ENCODE results near the gene PLEKHA7. TPM values are rescaled to one million over a fixed set of nuclear protein-coding genes. Genes with fewer than 3 reads are reported as not detected.
A peak's percentile ranks its signal among the peaks of the same experiment; 100 is the strongest.

PLEKHA7 gene
- total and polyA plus RNA-seq, 2 of the 13 experiments (the other 11 are each of a cell fraction or from before 2014, with no cell fraction given), result 17.5 to 18.7 TPM

DNA sequence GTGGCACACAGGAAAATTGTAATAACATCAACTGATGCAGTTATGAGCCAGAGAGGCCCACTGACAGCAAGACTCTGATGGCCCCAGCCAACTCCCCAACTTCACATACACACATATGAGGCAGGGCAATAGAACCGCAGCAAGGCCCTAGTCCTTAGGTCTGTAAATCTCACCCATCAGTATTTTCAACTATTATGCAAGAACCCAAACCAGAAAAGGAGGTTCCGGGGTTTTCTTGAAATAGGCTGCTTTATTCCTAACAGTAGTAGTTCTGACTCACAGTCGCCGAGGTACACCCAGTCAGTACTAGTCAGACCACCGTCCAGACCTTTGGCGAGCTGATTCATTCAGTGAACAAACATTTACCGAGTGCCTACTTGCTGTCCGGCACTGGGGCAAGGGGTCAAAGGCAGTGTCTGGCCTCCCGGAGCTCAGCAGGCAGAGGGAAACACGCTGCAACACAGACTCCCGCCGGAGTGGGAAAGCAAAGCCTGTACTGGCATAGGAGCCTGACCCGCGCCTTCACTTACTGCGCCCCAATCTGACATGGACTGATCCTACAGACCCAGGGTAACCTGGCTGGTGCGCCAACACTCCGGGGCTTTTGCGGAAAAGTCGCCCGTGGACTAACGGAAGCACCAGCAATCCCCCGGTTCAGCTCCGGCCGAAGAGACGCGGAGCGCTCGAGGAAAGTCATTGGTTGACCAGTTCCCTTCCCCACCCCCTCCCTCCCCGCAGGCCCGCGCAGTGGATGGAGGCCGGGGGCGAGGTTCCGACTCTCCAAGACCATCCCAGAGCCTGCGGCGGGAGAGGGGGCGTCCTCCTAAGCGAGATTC is 1.3 kb downstream of the PLEKHA7 start (continued):
- TF ChIP-seq, protein P1, sequence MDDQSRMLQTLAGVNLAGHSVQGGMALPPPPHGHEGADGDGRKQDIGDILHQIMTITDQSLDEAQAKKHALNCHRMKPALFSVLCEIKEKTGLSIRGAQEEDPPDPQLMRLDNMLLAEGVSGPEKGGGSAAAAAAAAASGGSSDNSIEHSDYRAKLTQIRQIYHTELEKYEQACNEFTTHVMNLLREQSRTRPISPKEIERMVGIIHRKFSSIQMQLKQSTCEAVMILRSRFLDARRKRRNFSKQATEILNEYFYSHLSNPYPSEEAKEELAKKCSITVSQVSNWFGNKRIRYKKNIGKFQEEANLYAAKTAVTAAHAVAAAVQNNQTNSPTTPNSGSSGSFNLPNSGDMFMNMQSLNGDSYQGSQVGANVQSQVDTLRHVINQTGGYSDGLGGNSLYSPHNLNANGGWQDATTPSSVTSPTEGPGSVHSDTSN (CRISPR knock-in tag; IDR thresholded peaks at IDR 0.05; ENCODE audit: borderline replicate concordance), result no peak
- TF ChIP-seq, protein P2, sequence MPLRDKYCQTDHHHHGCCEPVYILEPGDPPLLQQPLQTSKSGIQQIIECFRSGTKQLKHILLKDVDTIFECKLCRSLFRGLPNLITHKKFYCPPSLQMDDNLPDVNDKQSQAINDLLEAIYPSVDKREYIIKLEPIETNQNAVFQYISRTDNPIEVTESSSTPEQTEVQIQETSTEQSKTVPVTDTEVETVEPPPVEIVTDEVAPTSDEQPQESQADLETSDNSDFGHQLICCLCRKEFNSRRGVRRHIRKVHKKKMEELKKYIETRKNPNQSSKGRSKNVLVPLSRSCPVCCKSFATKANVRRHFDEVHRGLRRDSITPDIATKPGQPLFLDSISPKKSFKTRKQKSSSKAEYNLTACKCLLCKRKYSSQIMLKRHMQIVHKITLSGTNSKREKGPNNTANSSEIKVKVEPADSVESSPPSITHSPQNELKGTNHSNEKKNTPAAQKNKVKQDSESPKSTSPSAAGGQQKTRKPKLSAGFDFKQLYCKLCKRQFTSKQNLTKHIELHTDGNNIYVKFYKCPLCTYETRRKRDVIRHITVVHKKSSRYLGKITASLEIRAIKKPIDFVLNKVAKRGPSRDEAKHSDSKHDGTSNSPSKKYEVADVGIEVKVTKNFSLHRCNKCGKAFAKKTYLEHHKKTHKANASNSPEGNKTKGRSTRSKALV (CRISPR knock-in tag; IDR thresholded peaks at IDR 0.05), result no peak
- no peak for TF ChIP-seq TCF12 (IDR thresholded peaks at IDR 0.05)
- no peak for TF ChIP-seq TCF12 (CRISPR knock-in tag; IDR thresholded peaks at IDR 0.05)
- TF ChIP-seq DMAP1 (CRISPR knock-in tag; IDR thresholded peaks at IDR 0.05), result peak; percentile 20; the same call in 1 of the 2 replicates
- TF ChIP-seq, protein P3, sequence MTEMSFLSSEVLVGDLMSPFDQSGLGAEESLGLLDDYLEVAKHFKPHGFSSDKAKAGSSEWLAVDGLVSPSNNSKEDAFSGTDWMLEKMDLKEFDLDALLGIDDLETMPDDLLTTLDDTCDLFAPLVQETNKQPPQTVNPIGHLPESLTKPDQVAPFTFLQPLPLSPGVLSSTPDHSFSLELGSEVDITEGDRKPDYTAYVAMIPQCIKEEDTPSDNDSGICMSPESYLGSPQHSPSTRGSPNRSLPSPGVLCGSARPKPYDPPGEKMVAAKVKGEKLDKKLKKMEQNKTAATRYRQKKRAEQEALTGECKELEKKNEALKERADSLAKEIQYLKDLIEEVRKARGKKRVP (CRISPR knock-in tag; IDR thresholded peaks at IDR 0.05), result no peak
- TF ChIP-seq, protein P4, sequence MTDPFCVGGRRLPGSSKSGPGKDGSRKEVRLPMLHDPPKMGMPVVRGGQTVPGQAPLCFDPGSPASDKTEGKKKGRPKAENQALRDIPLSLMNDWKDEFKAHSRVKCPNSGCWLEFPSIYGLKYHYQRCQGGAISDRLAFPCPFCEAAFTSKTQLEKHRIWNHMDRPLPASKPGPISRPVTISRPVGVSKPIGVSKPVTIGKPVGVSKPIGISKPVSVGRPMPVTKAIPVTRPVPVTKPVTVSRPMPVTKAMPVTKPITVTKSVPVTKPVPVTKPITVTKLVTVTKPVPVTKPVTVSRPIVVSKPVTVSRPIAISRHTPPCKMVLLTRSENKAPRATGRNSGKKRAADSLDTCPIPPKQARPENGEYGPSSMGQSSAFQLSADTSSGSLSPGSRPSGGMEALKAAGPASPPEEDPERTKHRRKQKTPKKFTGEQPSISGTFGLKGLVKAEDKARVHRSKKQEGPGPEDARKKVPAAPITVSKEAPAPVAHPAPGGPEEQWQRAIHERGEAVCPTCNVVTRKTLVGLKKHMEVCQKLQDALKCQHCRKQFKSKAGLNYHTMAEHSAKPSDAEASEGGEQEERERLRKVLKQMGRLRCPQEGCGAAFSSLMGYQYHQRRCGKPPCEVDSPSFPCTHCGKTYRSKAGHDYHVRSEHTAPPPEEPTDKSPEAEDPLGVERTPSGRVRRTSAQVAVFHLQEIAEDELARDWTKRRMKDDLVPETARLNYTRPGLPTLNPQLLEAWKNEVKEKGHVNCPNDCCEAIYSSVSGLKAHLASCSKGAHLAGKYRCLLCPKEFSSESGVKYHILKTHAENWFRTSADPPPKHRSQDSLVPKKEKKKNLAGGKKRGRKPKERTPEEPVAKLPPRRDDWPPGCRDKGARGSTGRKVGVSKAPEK (CRISPR knock-in tag; IDR thresholded peaks at IDR 0.05; ENCODE audit: borderline replicate concordance), result 0 out of 2 replicates have a peak, but pooled peaks have one; percentile 82
- TF ChIP-seq AKAP8 (CRISPR knock-in tag; IDR thresholded peaks at IDR 0.05), result peak; percentile 60; the same call in 1 of the 2 replicates
- TF ChIP-seq HCFC1 (IDR thresholded peaks at IDR 0.05; ENCODE audit: low read depth, low read length), result no peak
- peak; percentile 69 for TF ChIP-seq ASH2L (IDR thresholded peaks at IDR 0.05; ENCODE audit: insufficient read length, low read depth, low read length)
- TF ChIP-seq ZNF570 (CRISPR knock-in tag; IDR thresholded peaks at IDR 0.05; ENCODE audit: borderline replicate concordance), result no peak
- no peak for TF ChIP-seq NAIF1 (CRISPR knock-in tag; IDR thresholded peaks at IDR 0.05; ENCODE audit: borderline replicate concordance)
- TF ChIP-seq MAFK (conservative IDR thresholded peaks at IDR 0.05 in 1 of 2, IDR thresholded peaks at IDR 0.05 in 1 of 2; ENCODE audit: low read length in 2 of 2), result no peak
- TF ChIP-seq ZNF713 (CRISPR knock-in tag; IDR thresholded peaks at IDR 0.05), result 0 out of 2 replicates have a peak, but pooled peaks have one; percentile 66
- no peak for TF ChIP-seq ZNF33B (CRISPR knock-in tag; IDR thresholded peaks at IDR 0.05)
- no peak for TF ChIP-seq CBX2 (IDR thresholded peaks at IDR 0.05; ENCODE audit: low read depth, low read length)
- TF ChIP-seq CBX2 (CRISPR knock-in tag; IDR thresholded peaks at IDR 0.05; ENCODE audit: low read depth), result no peak
- TF ChIP-seq ZFP36L1 (CRISPR knock-in tag; IDR thresholded peaks at IDR 0.05), result no peak
- no peak for TF ChIP-seq ZFP36L2 (CRISPR knock-in tag; IDR thresholded peaks at IDR 0.05)
- no peak for TF ChIP-seq ZNF558 (CRISPR knock-in tag; IDR thresholded peaks at IDR 0.05; ENCODE audit: borderline replicate concordance)
- peak; percentile 64 for TF ChIP-seq ISL2 (CRISPR knock-in tag; IDR thresholded peaks at IDR 0.05)
- TF ChIP-seq RXRA (CRISPR knock-in tag; IDR thresholded peaks at IDR 0.05), result peak; percentile 98
- no peak for TF ChIP-seq NFE2L1 (CRISPR knock-in tag; IDR thresholded peaks at IDR 0.05; ENCODE audit: borderline replicate concordance)
